NT2/D1 (cell line): ENCODE data around the gene LRRC45.

Experiments used
- DNase-seq: peaks from one replicate; pipeline ENCODE4 v3.0.0-alpha.2; 2011; ENCODE audit warnings: low read depth, low spot score
- H3K27me3 ChIP-seq: 2 replicates; pipeline ENCODE4 v1.6.0; 2011; ENCODE audit warnings: mild to moderate bottlenecking; ENCODE audit not compliant: insufficient read length, insufficient read depth
- H3K36me3 ChIP-seq: 2 replicates; pipeline ENCODE4 v1.6.1; 2011; ENCODE audit warnings: mild to moderate bottlenecking, low read length, mixed read lengths; ENCODE audit not compliant: insufficient read depth, insufficient read length
- H3K4me1 ChIP-seq: 2 replicates; pipeline ENCODE4 v1.5.1; 2011; ENCODE audit not compliant: insufficient read depth, insufficient read length
- H3K4me3 ChIP-seq: 2 replicates; pipeline ENCODE4 v1.5.1; 2011; ENCODE audit warnings: low read depth; ENCODE audit not compliant: insufficient read length
- H3K9ac ChIP-seq: 2 replicates; pipeline ENCODE4 v1.6.0; 2011; ENCODE audit warnings: low read depth; ENCODE audit not compliant: insufficient read length
- H3K9me3 ChIP-seq: 2 replicates; pipeline ENCODE4 v1.5.1; 2011; ENCODE audit warnings: mild to moderate bottlenecking, low read length; ENCODE audit not compliant: insufficient read depth
- SUZ12 ChIP-seq: IDR thresholded peaks from 2 replicates; pipeline ENCODE4 v1.6.1; 2011; ENCODE audit not compliant: insufficient read length, insufficient read depth; ENCODE audit errors: extremely low read depth
- YY1 ChIP-seq: IDR thresholded peaks from 2 replicates; pipeline ENCODE4 v1.6.1; 2011; ENCODE audit not compliant: insufficient read length, insufficient read depth
- ZNF274 ChIP-seq: IDR thresholded peaks from 2 replicates; pipeline ENCODE4 v1.6.1; 2011; ENCODE audit warnings: mild to moderate bottlenecking, low read depth, low read length

LRRC45 gene

GRCh38 chr17:82056729-82057621 is 33.9 kb downstream of the LRRC45 start:
- DNase-seq = no peak
- Histone ChIP-seq H3K9ac (peak overlapping the region; percentile 13), H3K4me1 (peaks cover 18% of the 10 kb centered on the region), H3K27me3 (no peaks in the 10 kb centered on the region), H3K4me3 (no peak overlapping the region), H3K9me3 (no peaks in the 10 kb centered on the region), H3K36me3 (peaks cover 90% of the 10 kb centered on the region)
- TF ChIP-seq ZNF274 (no peak), SUZ12 (no peak)

DNA sequence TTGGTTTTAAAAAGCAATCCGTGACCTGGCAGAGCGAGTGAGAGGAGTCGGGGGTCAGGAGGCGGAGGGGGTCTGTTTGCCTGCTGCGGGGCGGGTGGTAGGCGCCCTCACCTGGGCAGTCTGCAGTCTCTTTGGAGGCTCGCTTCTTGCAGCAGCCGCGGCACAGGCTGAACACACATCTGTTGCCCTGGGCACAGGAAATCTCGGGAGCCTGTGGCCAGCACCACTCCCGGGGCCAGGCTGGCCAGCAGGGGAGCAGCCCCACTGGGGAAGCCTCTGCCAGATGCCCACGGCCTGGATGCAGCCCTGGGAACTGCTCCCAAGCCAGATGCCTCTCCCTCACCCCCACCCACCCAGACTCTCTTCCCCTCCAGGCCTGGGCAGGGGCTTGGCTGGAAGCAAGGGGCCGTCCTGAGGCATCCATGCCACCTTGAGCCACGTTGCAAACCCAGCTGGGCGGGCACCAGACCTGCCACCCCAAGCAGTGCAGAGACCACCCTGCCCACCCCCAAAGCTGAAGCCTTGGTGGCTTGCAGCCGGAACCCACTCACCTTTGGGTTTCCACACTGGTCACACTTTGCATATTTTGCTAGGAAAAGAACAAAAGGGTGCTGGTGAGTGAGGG is 35.2 kb downstream of the LRRC45 start:
- H3K4me3 ChIP-seq = no peak overlapping the region
- H3K9ac ChIP-seq = peak overlapping the region; percentile 56
- H3K27me3 ChIP-seq = no peaks in the 10 kb centered on the region
- TF ChIP-seq SUZ12 (no peak), YY1 (no peak), ZNF274 (no peak)
- H3K36me3 ChIP-seq = peaks cover 99% of the 10 kb centered on the region
- no peaks in the 10 kb centered on the region for H3K9me3 ChIP-seq
- peaks cover 14% of the 10 kb centered on the region for H3K4me1 ChIP-seq
- DNase-seq = no peak

DNA sequence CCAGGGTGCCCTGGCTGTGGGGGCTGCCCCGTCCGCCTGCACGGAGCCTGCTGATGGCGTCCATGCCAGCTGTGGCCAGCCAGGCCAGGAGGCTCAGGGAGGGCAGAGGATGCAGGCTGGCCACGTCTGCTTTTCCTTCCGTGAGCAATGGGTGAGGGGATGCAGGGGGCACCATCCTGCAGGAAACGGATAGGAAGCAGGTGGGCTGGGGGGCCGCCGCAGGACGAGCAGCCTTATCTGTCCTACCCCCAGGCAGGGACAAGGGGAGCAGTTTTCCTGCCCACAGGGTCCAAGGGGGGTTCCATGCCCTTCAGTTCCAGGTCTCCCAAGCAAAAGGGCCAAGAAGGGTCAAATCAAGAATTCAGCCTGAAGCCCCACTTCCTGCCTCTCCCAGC is 35.7 kb downstream of the LRRC45 start:
- Histone ChIP-seq H3K27me3 (no peaks in the 10 kb centered on the region), H3K4me3 (no peak overlapping the region), H3K36me3 (peaks cover 99% of the 10 kb centered on the region), H3K9ac (no peak overlapping the region), H3K9me3 (no peaks in the 10 kb centered on the region), H3K4me1 (peaks cover 11% of the 10 kb centered on the region)
- TF ChIP-seq ZNF274 = no peak
- TF ChIP-seq YY1 = no peak
- no peak for TF ChIP-seq SUZ12
- no peak for DNase-seq

DNA sequence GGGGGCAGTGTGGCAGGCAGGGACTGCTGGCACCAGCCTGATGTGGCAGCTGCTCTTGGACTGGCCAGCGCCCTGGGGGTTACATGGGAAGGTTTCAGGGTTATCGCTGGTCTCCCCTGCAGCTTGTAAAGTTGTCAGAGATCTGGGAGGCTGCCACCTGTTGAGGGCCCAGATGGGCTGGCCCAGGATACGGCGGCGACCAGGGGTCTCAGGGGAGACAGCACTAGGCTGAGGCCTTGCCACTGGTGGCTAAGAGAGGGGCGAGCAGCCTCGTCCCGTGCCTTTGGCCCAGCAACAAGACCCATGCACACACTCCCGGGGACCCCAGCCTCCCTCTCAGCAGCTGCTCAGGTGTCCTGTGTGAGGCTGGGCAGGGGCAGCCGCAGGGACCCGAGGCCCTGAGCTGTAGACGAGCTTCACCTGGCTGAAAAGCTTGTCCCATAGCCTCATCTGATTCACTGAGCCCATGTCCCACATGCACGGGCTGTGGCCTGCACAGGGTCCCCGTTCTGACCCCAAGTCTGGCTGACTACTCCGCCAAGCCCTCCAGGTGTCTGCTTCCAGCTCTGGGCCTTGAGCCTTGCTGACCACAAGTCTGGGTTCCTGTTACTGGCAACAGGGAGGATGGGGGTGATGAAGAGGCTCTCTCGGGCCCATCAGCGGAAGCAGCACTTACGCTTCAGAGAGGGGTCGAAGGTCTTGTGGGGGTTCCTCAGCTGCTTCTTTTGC is 36.3 kb downstream of the LRRC45 start:
- Histone ChIP-seq H3K9me3 (no peaks in the 10 kb centered on the region), H3K27me3 (no peaks in the 10 kb centered on the region), H3K4me1 (peaks cover 11% of the 10 kb centered on the region), H3K36me3 (peaks cover 99% of the 10 kb centered on the region), H3K9ac (no peak overlapping the region), H3K4me3 (no peak overlapping the region)
- DNase-seq = no peak
- no peak for TF ChIP-seq ZNF274
- no peak for TF ChIP-seq SUZ12
- TF ChIP-seq YY1 = no peak

- Histone ChIP-seq H3K9ac (no peak overlapping the region), H3K9me3 (no peaks in the 10 kb centered on the region), H3K4me3 (no peak overlapping the region), H3K4me1 (peaks cover 14% of the 10 kb centered on the region), H3K27me3 (no peaks in the 10 kb centered on the region), H3K36me3 (peaks cover 96% of the 10 kb centered on the region)
- DNase-seq = no peak
- no peak for TF ChIP-seq YY1
- TF ChIP-seq SUZ12 = no peak
- no peak for TF ChIP-seq ZNF274
Observed at GRCh38 chr17:82060001-82060380, 36.9 kb downstream of the LRRC45 start.

GRCh38 chr17:82060614-82061013 is 37.5 kb downstream of the LRRC45 start:
- no peaks in the 10 kb centered on the region for H3K9me3 ChIP-seq
- no peak overlapping the region for H3K9ac ChIP-seq
- H3K4me1 ChIP-seq = peaks cover 12% of the 10 kb centered on the region
- H3K27me3 ChIP-seq = no peaks in the 10 kb centered on the region
- no peak overlapping the region for H3K4me3 ChIP-seq
- peaks cover 91% of the 10 kb centered on the region for H3K36me3 ChIP-seq
- DNase-seq = no peak
- TF ChIP-seq SUZ12 (no peak), YY1 (no peak), ZNF274 (no peak)

- no peak overlapping the region for H3K4me3 ChIP-seq
- H3K27me3 ChIP-seq = no peaks in the 10 kb centered on the region
- TF ChIP-seq YY1 (no peak), ZNF274 (no peak), SUZ12 (no peak)
- H3K9ac ChIP-seq = no peak overlapping the region
- H3K4me1 ChIP-seq = peaks cover 9% of the 10 kb centered on the region
- H3K36me3 ChIP-seq = peaks cover 84% of the 10 kb centered on the region
- no peaks in the 10 kb centered on the region for H3K9me3 ChIP-seq
- DNase-seq = no peak
Observed at GRCh38 chr17:82061047-82061925, 38.2 kb downstream of the LRRC45 start.
